GM18499 (cell line): ENCODE data around the gene CDIP1.
"Not testable (repeated sequence)": the region's sequence is repeated elsewhere in the genome, so short reads cannot be mapped to it uniquely, and the experiment has no call there.

Source experiments
- ATAC-seq: cut with Tn5 transposase; IDR thresholded peaks from one replicate; pipeline ENCODE4 v1.9.1; 2021; ENCODE audit warnings: moderate number of reproducible peaks; ENCODE audit not compliant: insufficient read depth, unreplicated experiment

Gene CDIP1

DNA sequence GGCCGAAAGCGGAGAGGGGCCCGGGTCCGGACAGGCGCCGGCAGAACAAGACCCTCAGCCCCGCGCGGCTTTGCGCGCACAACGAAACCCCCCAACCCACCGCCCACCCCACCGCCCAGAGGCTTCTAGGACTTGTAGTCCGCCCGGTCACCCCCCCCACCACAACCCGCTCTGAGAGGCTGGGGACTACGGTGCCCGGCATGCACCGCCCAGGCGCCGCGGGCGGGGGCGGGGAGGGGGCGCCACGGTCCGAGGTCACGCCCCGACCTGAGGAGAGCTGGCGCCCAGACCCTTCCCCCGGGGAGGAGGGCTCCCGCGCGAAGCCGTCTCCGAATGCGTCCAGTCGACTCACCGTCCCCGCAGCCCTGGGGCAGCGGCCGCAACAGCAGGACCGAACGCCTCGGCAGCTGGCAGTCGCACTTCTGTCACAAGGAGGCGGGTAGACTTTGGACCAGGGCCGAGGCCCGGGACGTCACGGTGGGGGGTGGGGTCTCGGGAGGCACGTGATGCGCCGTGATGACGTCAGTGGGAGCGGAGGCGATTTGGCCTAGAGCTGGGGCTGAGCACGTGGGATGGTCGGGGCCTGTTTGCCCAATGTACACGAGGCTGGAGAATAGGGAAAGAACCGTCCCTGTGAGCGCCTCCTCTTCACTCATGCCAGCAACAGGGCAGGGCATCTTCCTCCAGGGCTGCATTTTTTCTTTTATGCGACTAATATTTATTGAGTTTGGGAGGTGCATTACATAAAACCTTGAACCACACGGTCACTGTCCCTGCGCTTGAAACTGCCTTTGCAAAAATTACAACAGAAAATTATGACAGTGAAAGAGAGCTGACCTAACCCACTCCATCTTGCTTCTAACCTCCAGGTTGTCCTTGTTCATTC, at the start of gene CDIP1:
Gene CDIP1, minus strand, starts transcription at position 424 of the 886 bp plus-strand sequence. CDS start 24,643 bp downstream, outside the sequence.
- no peak for ATAC-seq

DNA sequence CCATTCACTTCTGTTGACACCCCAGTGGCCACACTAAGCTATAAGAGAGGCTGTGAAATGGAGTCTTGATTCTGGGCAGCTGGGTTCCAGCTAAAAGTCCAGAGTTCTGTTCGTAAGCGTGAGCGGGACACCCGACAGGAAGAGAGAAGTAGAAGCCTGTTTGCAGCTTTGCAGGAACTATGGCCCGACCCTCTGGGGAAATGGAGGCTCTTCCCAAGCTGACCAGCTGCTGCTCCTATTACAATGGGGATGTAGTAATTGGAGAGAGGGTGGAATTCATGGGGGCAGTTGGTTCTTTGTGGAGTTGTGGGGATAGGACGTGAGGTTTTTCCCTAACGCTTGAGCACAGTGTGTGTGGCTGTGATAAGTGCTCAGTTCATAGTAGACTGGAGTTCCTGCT, 47.7 kb upstream of the CDIP1 start:
- ATAC-seq, result no peak

- ATAC-seq, result no peak
Measured at GRCh38 chr16:4583906-4584305, 45.3 kb upstream of the CDIP1 start.

- no peak for ATAC-seq
Measured at GRCh38 chr16:4580250-4580649, 41.7 kb upstream of the CDIP1 start.

- no peak for ATAC-seq
Measured at GRCh38 chr16:4578961-4579530, 40.5 kb upstream of the CDIP1 start.

DNA sequence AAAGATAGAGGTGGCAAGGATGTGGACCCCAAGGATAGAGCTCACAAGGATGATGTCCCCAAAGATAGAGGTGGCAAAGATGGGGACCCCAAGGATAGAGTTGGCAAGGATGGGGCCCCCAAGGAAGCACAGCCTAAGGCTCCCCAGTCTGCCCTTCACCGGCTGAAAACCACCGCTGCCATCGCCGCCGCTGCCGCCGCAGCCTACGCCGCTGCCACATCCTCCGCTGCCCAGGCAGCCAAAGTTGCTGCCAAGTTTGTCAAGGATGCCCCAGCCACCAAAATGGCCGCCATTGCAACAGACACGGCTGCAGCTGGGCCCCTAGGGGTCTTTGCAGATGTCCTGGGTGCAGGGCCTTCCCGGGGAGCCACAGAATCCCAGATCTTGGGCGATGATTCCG, 37.4 kb upstream of the CDIP1 start:
- no peak for ATAC-seq

GRCh38 chr16:4574919-4575705, 36.5 kb upstream of the CDIP1 start:
- ATAC-seq, result no peak

DNA sequence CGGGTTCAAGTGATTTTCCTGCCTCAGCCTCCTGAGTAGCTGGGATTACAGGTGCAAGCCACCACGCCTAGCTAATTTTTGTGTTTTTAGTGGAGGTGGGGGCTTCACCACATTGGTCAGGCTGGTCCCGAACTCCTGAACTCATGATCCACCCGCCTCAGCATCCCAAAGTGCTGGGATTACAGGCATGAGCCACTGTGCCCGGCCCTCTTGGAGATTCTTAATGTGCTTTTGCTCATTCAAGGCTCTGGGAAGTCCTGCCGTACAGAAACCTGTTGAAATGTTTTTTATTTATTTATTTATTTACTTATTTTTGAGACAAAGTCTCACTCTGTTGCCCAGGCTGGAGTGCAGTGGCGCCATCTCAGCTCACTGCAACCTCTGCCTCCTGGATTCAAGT, 35.4 kb upstream of the CDIP1 start:
- ATAC-seq, result not testable (repeated sequence)

DNA sequence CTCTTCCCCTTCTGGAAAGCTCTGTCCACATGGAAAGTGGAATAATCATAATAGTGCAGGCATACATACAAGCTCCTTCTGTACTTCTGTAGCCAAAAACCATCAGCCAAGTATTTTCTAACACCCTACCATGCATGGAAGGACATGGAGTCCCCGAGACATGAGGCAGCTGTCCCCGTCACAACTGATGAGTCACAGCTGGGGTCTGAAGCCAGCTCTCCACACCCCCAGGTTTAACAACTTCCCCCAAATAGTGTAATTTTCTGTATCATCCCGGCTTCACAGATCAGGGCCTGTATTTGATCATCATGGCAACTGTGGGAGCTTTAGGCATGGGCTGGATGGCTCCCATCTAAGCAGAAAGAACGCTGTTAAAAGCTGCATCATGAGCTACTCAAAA, 34.1 kb upstream of the CDIP1 start:
- ATAC-seq, result no peak

DNA sequence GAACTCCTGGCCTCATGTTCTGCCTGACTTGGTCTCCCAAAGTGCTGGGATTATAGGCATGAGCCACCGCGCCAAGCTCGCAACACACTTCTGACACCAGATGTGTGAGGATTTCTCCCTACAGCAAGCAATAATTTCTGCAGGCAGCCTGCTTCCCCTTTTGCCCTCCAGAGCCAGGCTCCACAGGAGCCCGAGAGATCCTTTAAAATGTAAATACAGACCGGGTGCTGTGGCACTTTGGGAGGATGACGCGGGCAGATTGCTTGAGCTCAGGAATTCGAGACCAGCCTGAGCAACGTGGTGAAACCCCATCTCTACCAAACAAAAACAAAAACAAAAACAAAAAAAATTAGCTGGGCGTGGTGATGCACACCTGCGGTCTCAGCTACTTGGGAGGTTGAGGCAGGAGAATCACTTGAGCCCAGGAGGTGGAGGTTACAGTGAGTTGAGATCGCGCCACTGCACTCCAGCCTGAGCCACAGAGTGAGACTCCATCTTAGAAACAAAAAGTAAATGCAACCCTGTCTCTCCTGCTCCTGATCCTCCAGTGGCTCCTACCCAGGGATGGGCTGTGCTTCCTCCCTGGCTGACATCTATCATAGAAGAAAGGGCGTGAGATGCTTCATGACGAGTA, 32.2 kb upstream of the CDIP1 start:
- no peak for ATAC-seq

- no peak for ATAC-seq
Measured at GRCh38 chr16:4570086-4570485, 31.5 kb upstream of the CDIP1 start.

GRCh38 chr16:4566144-4566543, 27.6 kb upstream of the CDIP1 start:
- ATAC-seq, result no peak

- ATAC-seq, result no peak
Measured at GRCh38 chr16:4564661-4565267, 26.2 kb upstream of the CDIP1 start.

DNA sequence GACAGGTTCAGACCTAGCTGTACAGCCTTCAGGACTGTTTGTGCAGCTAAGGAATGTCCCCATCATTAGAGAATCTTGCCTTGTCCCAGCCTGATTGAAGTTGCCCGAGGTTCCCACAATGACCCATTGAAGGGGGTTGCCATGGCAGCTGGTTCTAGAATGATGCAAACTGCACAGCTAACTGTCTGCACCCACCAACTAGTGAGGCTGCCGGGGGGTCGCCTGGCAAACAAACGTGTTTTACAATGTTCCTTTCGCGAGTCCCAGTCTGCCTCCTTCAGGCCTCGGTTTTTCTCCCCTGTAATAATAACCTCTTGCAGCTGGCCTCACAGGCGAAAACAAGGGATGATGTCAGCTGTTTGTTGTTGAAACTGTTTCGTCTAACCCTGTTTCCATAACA, 23.0 kb upstream of the CDIP1 start:
- no peak for ATAC-seq

- no peak for ATAC-seq
Measured at GRCh38 chr16:4557973-4558372, 19.4 kb upstream of the CDIP1 start.

DNA sequence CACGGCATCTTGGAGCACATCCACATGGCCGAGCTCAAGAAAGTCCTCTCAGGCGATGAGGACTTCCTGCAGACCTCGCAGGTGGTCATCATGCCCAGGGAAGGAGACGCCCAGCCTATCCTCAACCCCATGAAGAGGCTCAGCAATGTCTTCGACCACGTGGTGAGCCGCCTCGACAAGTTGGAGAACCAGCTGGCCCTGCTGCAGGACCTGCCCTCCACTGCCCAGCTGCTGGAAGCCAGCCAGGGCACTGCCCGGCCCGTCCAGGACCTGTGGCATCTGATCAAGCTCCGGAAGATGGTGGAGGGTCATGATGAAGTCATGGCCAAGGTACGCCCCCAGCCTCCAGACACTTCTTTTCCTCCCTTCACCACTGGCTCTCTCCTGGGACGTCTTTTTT, 18.0 kb upstream of the CDIP1 start:
- no peak for ATAC-seq

GRCh38 chr16:4556112-4556511, 17.5 kb upstream of the CDIP1 start, which contains the start of gene C16orf96:
C16orf96 (plus strand) TSS chr16:4556340; CDS start chr16:4556490, 150 bp downstream.
- ATAC-seq, result no peak

DNA sequence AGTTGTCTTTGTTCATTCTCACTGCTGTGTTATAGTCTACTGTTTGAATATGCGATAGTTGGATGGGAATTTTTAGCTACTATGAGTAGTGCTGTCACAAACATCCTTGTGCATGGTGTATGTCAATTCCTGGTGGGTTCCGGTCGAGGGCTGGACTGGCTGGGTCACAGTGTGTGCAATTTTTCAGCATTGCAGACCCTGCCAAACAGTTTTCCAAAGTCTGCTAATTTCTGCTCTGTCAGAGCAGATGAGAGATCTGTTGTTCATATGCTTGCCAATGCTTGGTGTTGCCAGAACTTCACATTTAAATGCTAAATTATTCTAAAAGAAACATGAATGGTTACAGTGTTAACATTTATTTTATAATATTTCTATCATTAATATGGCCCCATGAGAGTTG, 14.0 kb upstream of the CDIP1 start:
- no peak for ATAC-seq

DNA sequence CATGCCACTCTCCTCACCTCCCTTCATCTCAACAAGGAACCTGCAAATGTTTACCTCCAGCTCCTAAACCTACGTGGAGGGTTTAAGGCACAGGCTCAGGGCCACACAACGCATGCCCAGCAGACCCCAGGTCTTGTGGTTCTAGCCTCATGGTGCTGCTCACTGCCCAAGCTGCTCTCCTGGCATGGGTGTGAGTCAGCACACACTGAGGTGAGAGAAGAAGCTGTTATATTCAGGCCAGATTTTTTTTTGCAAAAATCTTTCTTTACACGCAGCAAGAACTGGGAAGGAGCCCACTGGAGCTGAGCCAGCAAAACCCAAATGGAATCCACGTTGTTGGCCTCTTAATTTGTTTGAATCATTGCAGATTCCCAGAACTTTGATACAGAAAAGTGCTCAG, 12.0 kb upstream of the CDIP1 start:
- no peak for ATAC-seq

DNA sequence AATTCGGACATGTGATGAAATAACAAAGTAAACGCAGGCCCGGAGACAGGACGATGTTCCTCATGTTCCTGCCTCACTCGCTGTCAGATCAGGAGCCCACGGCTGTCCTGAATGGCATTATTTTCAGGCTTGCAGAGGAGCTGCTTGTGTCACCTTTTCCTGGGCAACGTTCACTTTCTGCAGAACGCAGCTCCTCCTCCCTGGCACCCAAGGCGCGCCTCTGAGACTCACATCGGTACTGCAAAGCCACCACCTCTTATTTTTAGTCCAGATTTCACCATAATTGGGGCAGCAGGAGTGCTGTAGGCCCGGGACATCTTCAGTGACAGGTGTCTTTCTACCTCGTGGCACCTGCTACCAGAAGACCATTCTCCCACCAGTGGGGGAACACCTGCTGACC, 9.6 kb upstream of the CDIP1 start:
- no peak for ATAC-seq
